ENCODE measurements around the gene LSM4. TPM values are rescaled to one million over a fixed set of nuclear protein-coding genes. Genes with fewer than 3 reads are reported as not detected.

LSM4 gene
- polyA plus RNA-seq, 4 donors: 58.7 to 105 (median 86.2) TPM

- DNase-seq (ENCODE audit: low read depth in 4 of 4, low spot score in 3 of 4): no peak
Measured at GRCh38 chr19:18261474-18261873, 61.4 kb downstream of the LSM4 start.

DNA sequence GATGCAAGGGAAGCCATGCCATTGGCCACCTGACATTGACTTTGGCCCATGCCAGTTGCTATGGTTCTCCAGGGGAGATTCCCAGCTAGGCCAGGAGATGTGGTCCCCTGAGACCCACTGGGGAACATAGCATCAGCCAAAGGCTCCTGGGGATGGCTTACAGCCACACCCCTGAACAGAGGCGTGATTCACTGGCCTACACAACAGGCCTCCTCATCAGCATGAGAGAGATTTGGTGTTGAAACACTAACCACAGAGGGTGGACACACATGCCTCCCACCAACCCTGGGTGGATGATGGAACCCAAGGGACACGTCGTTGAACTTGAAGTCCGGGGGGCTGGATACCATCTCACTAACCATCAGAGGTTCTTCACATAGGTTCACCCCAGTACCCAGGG is 63.0 kb downstream of the LSM4 start:
- no peak for DNase-seq (ENCODE audit: low read depth in 4 of 4, low spot score in 3 of 4)

DNA sequence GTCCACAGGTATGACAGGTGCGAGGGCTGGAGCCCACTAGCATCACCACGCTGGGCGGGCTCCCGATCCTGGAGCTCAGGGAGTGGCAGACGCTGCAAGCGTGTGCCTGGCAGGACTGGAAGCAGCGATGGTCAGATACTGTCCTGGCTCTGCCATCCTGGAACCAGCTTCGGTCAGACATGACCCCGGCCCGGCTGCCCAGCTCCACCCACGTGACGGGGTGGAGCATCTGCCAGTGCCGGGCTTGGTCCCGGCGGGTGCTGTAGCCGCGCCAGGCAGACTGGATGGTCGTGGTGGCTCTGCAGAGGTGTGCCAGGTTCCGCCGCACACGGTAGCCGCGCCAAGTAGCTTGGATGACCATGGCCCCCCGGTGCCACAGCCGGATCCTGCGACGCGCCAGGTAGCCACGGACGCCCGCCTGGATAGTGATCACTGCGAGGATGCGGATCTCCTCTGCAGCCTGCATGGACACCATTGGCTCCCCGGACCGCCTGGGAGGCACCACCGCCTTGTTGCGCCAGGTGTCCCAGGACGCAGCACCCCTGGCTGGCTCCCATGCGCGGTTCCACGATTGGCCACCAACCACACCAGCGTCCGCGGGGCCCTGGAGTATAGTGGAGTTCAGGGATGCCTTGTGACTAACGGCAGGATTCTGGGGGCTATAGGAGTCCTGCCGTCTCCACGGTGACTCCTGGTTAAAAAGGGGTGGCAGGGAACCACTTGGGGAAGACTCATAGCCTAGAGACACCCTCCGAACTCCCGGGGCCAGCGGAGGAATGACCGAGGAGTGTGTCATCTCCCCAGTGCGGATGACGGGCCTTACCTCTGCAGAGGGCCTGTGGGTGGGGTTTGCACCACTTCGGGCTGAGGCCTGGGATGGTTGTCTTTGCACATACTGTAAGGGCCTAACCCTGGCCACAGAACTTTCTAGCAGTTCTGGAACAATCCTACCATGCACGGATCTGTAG is 65.1 kb downstream of the LSM4 start:
- no peak for DNase-seq (ENCODE audit: low read depth in 4 of 4, low spot score in 3 of 4)

Other genes starting within 250 kb of the LSM4 start
- under 1 TPM; 0.09 to 0.47 (median 0.24) TPM for gene IL12RB1, start 236.1 kb downstream of the LSM4 start, polyA plus RNA-seq (ENCODE audit: insufficient read length in 4 of 4)
- gene MAST3, start 225.3 kb downstream of the LSM4 start, polyA plus RNA-seq (ENCODE audit: insufficient read length in 4 of 4): 1 to 10 TPM; 4.2 to 8.3 (median 4.9) TPM
- 10 to 100 TPM; 23.8 to 33.9 (median 29.9) TPM for gene PIK3R2, start 169.9 kb downstream of the LSM4 start, polyA plus RNA-seq (ENCODE audit: insufficient read length in 4 of 4)
- gene IFI30, start 149.3 kb downstream of the LSM4 start, polyA plus RNA-seq (ENCODE audit: insufficient read length in 4 of 4): 10 to 100 TPM in 3 of 4 donors, 1 to 10 TPM in 1; 5.6 to 18.0 (median 12.1) TPM
- gene MPV17L2, start 129.9 kb downstream of the LSM4 start, polyA plus RNA-seq (ENCODE audit: insufficient read length in 4 of 4): 10 to 100 TPM in 1 of 4 donors, 1 to 10 TPM in 3; 5.3 to 11.2 (median 9.2) TPM
- gene RAB3A, start 119.0 kb downstream of the LSM4 start, polyA plus RNA-seq (ENCODE audit: insufficient read length in 4 of 4): 1 to 10 TPM; 4.6 to 5.3 (median 5.0) TPM
- 1 to 10 TPM in 1 of 4 donors, under 1 TPM in 3; 0.25 to 1.4 (median 0.68) TPM for gene PDE4C, start 96.6 kb downstream of the LSM4 start, polyA plus RNA-seq (ENCODE audit: insufficient read length in 4 of 4)
- gene IQCN, start 48.6 kb downstream of the LSM4 start, polyA plus RNA-seq (ENCODE audit: insufficient read length in 4 of 4): 10 to 100 TPM in 1 of 4 donors, 1 to 10 TPM in 3; 5.0 to 13.4 (median 6.7) TPM
- 100 to 1,000 TPM in 2 of 4 donors, 10 to 100 TPM in 2; 57.4 to 363 (median 84.8) TPM for gene JUND, start 41.5 kb downstream of the LSM4 start, polyA plus RNA-seq (ENCODE audit: insufficient read length in 4 of 4)
- gene PGPEP1, start 17.5 kb upstream of the LSM4 start, polyA plus RNA-seq (ENCODE audit: insufficient read length in 4 of 4): 10 to 100 TPM; 15.5 to 26.2 (median 25.8) TPM
- gene GDF15, start 63.1 kb upstream of the LSM4 start, polyA plus RNA-seq (ENCODE audit: insufficient read length in 4 of 4): 10 to 100 TPM in 2 of 4 donors, 1 to 10 TPM in 2; 1.1 to 23.7 (median 7.6) TPM
- 1 to 10 TPM in 2 of 4 donors, under 1 TPM in 2; 0.78 to 1.6 (median 1.1) TPM for gene LRRC25, start 74.5 kb upstream of the LSM4 start, polyA plus RNA-seq (ENCODE audit: insufficient read length in 4 of 4)
- 100 to 1,000 TPM in 1 of 4 donors, 10 to 100 TPM in 3; 68.0 to 128 (median 79.4) TPM for gene SSBP4, start 96.3 kb upstream of the LSM4 start, polyA plus RNA-seq (ENCODE audit: insufficient read length in 4 of 4)
- gene ISYNA1, start 115.1 kb upstream of the LSM4 start, polyA plus RNA-seq (ENCODE audit: insufficient read length in 4 of 4): 100 to 1,000 TPM in 2 of 4 donors, 10 to 100 TPM in 2; 98.7 to 147 (median 103) TPM
- 10 to 100 TPM in 1 of 4 donors, 1 to 10 TPM in 3; 7.8 to 12.0 (median 9.0) TPM for gene ELL, start 199.0 kb upstream of the LSM4 start, polyA plus RNA-seq (ENCODE audit: insufficient read length in 4 of 4)
- 100 to 1,000 TPM; 131 to 201 (median 173) TPM for gene FKBP8, start 220.5 kb upstream of the LSM4 start, polyA plus RNA-seq (ENCODE audit: insufficient read length in 4 of 4)
- 10 to 100 TPM; 56.2 to 70.8 (median 62.6) TPM for gene KXD1, start 234.8 kb upstream of the LSM4 start, polyA plus RNA-seq (ENCODE audit: insufficient read length in 4 of 4)
- gene UBA52, start 248.8 kb upstream of the LSM4 start, polyA plus RNA-seq (ENCODE audit: insufficient read length in 4 of 4): 100 to 1,000 TPM; 751 to 855 (median 786) TPM

Data from left renal pelvis (tissue), 4 donors.